IMR-90 (cell line): ENCODE results near the gene RAD51B. TPM values are rescaled to one million over a fixed set of nuclear protein-coding genes. Genes with fewer than 3 reads are reported as not detected.

Experiments
- ATAC-seq: fragments of 200-7000 bp; cut with Tn5 transposase; 2 replicates; pipeline ENCODE4 v1.9.1; 2020; ENCODE audit warnings: low read depth, mild to moderate bottlenecking, moderate library complexity
- BruUV-seq: library from RNA; stranded (reverse); fragments of 400-500 nt; replicated peaks from 2 replicates; lab custom pipeline; 2021; lab: Mats Ljungman, UMichigan
- CTCF ChIA-PET: fragments of 300-600 bp; formaldehyde crosslinking; extraction: SDS; loops from one replicate; lab custom pipeline; 2021; ENCODE audit warnings: antibody characterized with exemption; lab: Yijun Ruan, JAX
- POLR2A ChIA-PET: fragments of 300-600 bp; sonication (Branson Sonifier 250); formaldehyde crosslinking; loops from one replicate; lab custom pipeline; 2022; ENCODE audit warnings: antibody characterized with exemption; ENCODE audit not compliant: unreplicated experiment; lab: Charles Lee
- DNase-seq: peaks from one replicate; pipeline ENCODE4 v3.0.0; 2013
- H2AFZ ChIP-seq: replicated peaks from 2 replicates; pipeline ENCODE3; 2013; ENCODE audit warnings: low read length, mild to moderate bottlenecking; ENCODE audit not compliant: poor library complexity
- H2AK5ac ChIP-seq: 2 replicates; pipeline ENCODE4 v1.6.1; 2013; ENCODE audit warnings: low read depth, low read length, inconsistent platforms
- H2AK9ac ChIP-seq: replicated peaks from 2 replicates; pipeline ENCODE3; 2013; ENCODE audit warnings: mild to moderate bottlenecking, low read depth, low read length, moderate library complexity; ENCODE audit not compliant: poor library complexity
- H2BK120ac ChIP-seq: 2 replicates; pipeline ENCODE4 v1.6.1; 2013; ENCODE audit warnings: low read depth, low read length, inconsistent platforms
- H2BK15ac ChIP-seq: 3 replicates; pipeline ENCODE4 v1.6.1; 2013; ENCODE audit warnings: low read depth, low read length, inconsistent platforms
- H2BK20ac ChIP-seq: 2 replicates; pipeline ENCODE4 v1.6.1; 2013; ENCODE audit warnings: low read depth, mild to moderate bottlenecking, inconsistent platforms, low read length, moderate library complexity
- H2BK5ac ChIP-seq: 2 replicates; pipeline ENCODE4 v1.6.1; 2013; ENCODE audit warnings: mild to moderate bottlenecking, low read depth, low read length, inconsistent platforms; ENCODE audit not compliant: poor library complexity, severe bottlenecking
- H3K14ac ChIP-seq: replicated peaks from 2 replicates; pipeline ENCODE4 v1.6.1; 2013; ENCODE audit warnings: low read depth, low read length, inconsistent platforms
- H3K18ac ChIP-seq: 2 replicates; pipeline ENCODE4 v1.6.1; 2013; ENCODE audit warnings: low read depth, low read length, control low read depth
- H3K23ac ChIP-seq: 2 replicates; pipeline ENCODE4 v1.6.1; 2013; ENCODE audit warnings: low read depth, low read length, inconsistent platforms
- H3K27ac ChIP-seq: 2 replicates; pipeline ENCODE4 v1.5.1; 2013; ENCODE audit warnings: mild to moderate bottlenecking, control low read depth, low read length; ENCODE audit not compliant: insufficient read depth
- H3K27me3 ChIP-seq: 2 replicates; pipeline ENCODE4 v1.6.1; 2013; ENCODE audit warnings: low read length; ENCODE audit not compliant: control insufficient read depth, insufficient read depth
- H3K36me3 ChIP-seq: 2 replicates; pipeline ENCODE4 v1.6.1; 2013; ENCODE audit warnings: low read length, mixed read lengths; ENCODE audit not compliant: control insufficient read depth, insufficient read depth
- H3K4ac ChIP-seq: 2 replicates; pipeline ENCODE4 v1.6.1; 2013; ENCODE audit warnings: low read depth, low read length, inconsistent platforms
- H3K4me1 ChIP-seq: 2 replicates; pipeline ENCODE4 v1.6.1; 2013; ENCODE audit warnings: low read length, mixed read lengths; ENCODE audit not compliant: control insufficient read depth, insufficient read depth
- H3K4me2 ChIP-seq: 2 replicates; pipeline ENCODE4 v1.6.1; 2013; ENCODE audit warnings: low read depth, mild to moderate bottlenecking, control low read depth, low read length, moderate library complexity
- H3K4me3 ChIP-seq: 2 replicates; pipeline ENCODE4 v1.5.1; 2013; ENCODE audit warnings: low read depth, mild to moderate bottlenecking, control low read depth, low read length, moderate library complexity; ENCODE audit not compliant: insufficient read depth
- H3K56ac ChIP-seq: 2 replicates; pipeline ENCODE4 v1.6.1; 2013; ENCODE audit warnings: low read length, inconsistent platforms; ENCODE audit not compliant: insufficient read depth; ENCODE audit errors: extremely low read depth
- H3K79me1 ChIP-seq, 2 experiments: 2 replicates each; pipeline ENCODE4 v1.6.1; 2013; ENCODE audit warnings: low read length in 2 of 2, inconsistent platforms in 1 of 2, low read depth in 1 of 2
- H3K9ac ChIP-seq: 2 replicates; pipeline ENCODE4 v1.6.1; 2013; ENCODE audit warnings: low read depth, low read length, control low read depth
- H3K9me1 ChIP-seq: 2 replicates; pipeline ENCODE4 v1.6.1; 2013; ENCODE audit warnings: low read length, inconsistent platforms; ENCODE audit not compliant: insufficient read depth
- H3K9me3 ChIP-seq: 2 replicates; pipeline ENCODE4 v1.6.1; 2013; ENCODE audit warnings: low read length; ENCODE audit not compliant: control insufficient read depth, insufficient read depth
- H4K20me1 ChIP-seq: 2 replicates; pipeline ENCODE4 v1.6.1; 2013; ENCODE audit warnings: low read length, inconsistent platforms; ENCODE audit not compliant: insufficient read depth
- H4K5ac ChIP-seq: 2 replicates; pipeline ENCODE4 v1.6.1; 2013; ENCODE audit warnings: mild to moderate bottlenecking, low read depth, low read length, control low read depth
- H4K8ac ChIP-seq, 2 experiments: 2 replicates each; pipeline ENCODE4 v1.6.1; 2013; ENCODE audit warnings: low read depth in 2 of 2, low read length in 2 of 2, control low read depth in 1 of 2, inconsistent platforms in 1 of 2
- H4K91ac ChIP-seq: 2 replicates; pipeline ENCODE4 v1.6.1; 2013; ENCODE audit warnings: low read depth, low read length, inconsistent platforms; ENCODE audit not compliant: insufficient read depth
- CHD1 ChIP-seq: IDR thresholded peaks from 2 replicates; pipeline ENCODE4 v1.6.1; 2012; ENCODE audit warnings: low read depth, low read length, improper control_type of control experiment
- MAFK ChIP-seq: IDR thresholded peaks from 2 replicates; pipeline ENCODE4 v1.6.1; 2012; ENCODE audit warnings: low read depth, low read length, improper control_type of control experiment
- MXI1 ChIP-seq: IDR thresholded peaks from 2 replicates; pipeline ENCODE4 v1.6.1; 2012; ENCODE audit warnings: low read depth, mild to moderate bottlenecking, low read length, moderate library complexity, borderline replicate concordance
- WGBS, 2 experiments: methylation state at CpG; one replicate each; pipeline versions ENCODE4 v1.1.5 to v1.1.7; 2013; ENCODE audit warnings: missing lambda C conversion rate in 2 of 2; ENCODE audit not compliant: insufficient read length in 1 of 2; ENCODE audit errors: extremely low coverage in 2 of 2; 5-methylcytosine and 5-hydroxymethylcytosine counted together
- dilution Hi-C: fragments of 300-500 bp; cut with HindIII; formaldehyde crosslinking; loops from one replicate; pipeline ENCODE4 v1.14.3; 2018; ENCODE audit warnings: low sequenced_read_pairs; ENCODE audit not compliant: unreplicated experiment
- in situ Hi-C: fragments of 300-500 bp; cut with MboI; formaldehyde crosslinking; loops from 3 replicates; pipeline ENCODE4 v1.14.3; 2019; ENCODE audit warnings: low sequenced_read_pairs, inconsistent platforms, mixed read lengths
- intact Hi-C: fragments of 100-400 bp; cut with micrococcal nuclease; formaldehyde crosslinking; loops from 2 replicates; pipeline ENCODE4 v1.10.0; 2022
- polyA plus RNA-seq, 3 experiments: library from polyadenylated mRNA; depleted of rRNA; stranded (reverse); fragments of >200 nt; gene quantifications; 2 replicates each; pipeline ENCODE4 v1.2.3, GENCODE V29; 2012; ENCODE audit warnings: low replicate concordance in 1 of 3
- total RNA-seq: library from RNA; depleted of rRNA; stranded (reverse); fragments of >200 nt; gene quantifications from 2 replicates; pipeline ENCODE4 v1.2.3, GENCODE V29; 2012
- TF ChIP-seq, protein P1 (sequence below): fragments of 150-350 bp; IDR thresholded peaks from 2 replicates; pipeline ENCODE4 v1.6.1; 2016; ENCODE audit warnings: low read depth, mild to moderate bottlenecking, low read length, moderate library complexity, borderline replicate concordance

The RAD51B gene
- total and polyA plus RNA-seq, 2 of the 4 experiments (the other 2 are of a cell fraction): 5.1 to 18.8 TPM

DNA sequence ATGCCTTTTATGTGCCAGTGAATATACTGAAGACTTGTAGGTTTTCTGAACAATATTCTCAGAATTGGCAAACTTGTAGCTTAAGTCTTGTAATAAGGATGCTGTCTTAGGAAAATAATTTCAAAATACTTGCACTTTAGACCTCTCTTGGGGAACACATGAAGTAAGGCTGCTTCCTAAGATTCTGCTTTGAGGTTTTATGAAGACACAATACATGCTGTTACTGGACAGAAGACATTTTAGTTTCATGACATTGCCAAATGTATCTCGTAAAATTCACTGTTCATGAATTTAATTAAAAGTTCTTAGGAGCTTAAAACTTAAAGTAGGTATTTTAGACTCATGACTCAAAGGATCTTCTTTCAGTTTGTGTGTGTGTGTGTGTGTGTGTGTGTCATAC, 80.7 kb downstream of the RAD51B start:
- Histone ChIP-seq H4K91ac (no peak overlapping the region), H4K5ac (no peak overlapping the region), H3K27me3 (no peaks in the 10 kb centered on the region), H3K14ac (no peak overlapping the region), H4K8ac (no peak overlapping the region), H3K36me3 (no peaks in the 10 kb centered on the region), H2BK5ac (no peak overlapping the region), H2BK120ac (no peak overlapping the region), H2AK5ac (no peak overlapping the region), H3K9me1 (no peaks in the 10 kb centered on the region), H3K18ac (no peak overlapping the region), H2AK9ac (no peak overlapping the region), H3K27ac (no peak overlapping the region), H3K23ac (no peak overlapping the region), H2BK15ac (no peak overlapping the region), H3K9ac (no peak overlapping the region), H3K4me2 (no peak overlapping the region), H4K20me1 (no peaks in the 10 kb centered on the region), H2AFZ (no peak overlapping the region), H2BK20ac (no peak overlapping the region), H3K4me1 (no peaks in the 10 kb centered on the region), H3K56ac (no peak overlapping the region), H3K79me1 (no peaks in the 10 kb centered on the region), H3K4ac (no peak overlapping the region), H3K4me3 (no peak overlapping the region), H3K9me3 (peaks cover 6% of the 10 kb centered on the region)
- WGBS, 2 experiments: no CpG with 5 or more reads among the region's 1 CpG
- dilution Hi-C loops: no loop called here
- ChIA-PET POLR2A (no interaction called here), CTCF (no interaction called here)
- ATAC-seq: no peak
- intact Hi-C loops: no loop called here
- DNase-seq: no peak
- no TSS peak for BruUV-seq
- in situ Hi-C loops: no loop called here
- TF ChIP-seq, protein P1, sequence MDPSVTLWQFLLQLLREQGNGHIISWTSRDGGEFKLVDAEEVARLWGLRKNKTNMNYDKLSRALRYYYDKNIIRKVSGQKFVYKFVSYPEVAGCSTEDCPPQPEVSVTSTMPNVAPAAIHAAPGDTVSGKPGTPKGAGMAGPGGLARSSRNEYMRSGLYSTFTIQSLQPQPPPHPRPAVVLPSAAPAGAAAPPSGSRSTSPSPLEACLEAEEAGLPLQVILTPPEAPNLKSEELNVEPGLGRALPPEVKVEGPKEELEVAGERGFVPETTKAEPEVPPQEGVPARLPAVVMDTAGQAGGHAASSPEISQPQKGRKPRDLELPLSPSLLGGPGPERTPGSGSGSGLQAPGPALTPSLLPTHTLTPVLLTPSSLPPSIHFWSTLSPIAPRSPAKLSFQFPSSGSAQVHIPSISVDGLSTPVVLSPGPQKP: no peak
- TF ChIP-seq MAFK: no peak
- no peak for TF ChIP-seq MXI1
- no peak for TF ChIP-seq CHD1
